ENCODE data around the gene TAF4. TPM values are rescaled to one million over a fixed set of nuclear protein-coding genes. Genes with fewer than 3 reads are reported as not detected.

TAF4 gene
- total and polyA plus RNA-seq, 2 donors (not counting 3 experiments of a cell fraction or from before 2014, with no cell fraction given) = 6.1 to 19.5 TPM

- Histone ChIP-seq H4K20me1 (replicated peaks; ENCODE audit: control insufficient read depth, extremely low read depth, insufficient read depth, low read length) (no peaks in the 10 kb centered on the region), H3K9ac (replicated peaks; ENCODE audit: extremely low read depth, insufficient read depth, low read length) (no peak overlapping the region), H3K4me1 (ENCODE audit: control insufficient read depth, extremely low read depth, insufficient read depth, low read length) (no peaks in the 10 kb centered on the region), H3K79me2 (ENCODE audit: control insufficient read depth, insufficient read depth, low read length) (no peaks in the 10 kb centered on the region), H3K36me3 (ENCODE audit: control insufficient read depth in 2 of 2, extremely low read depth in 1 of 2, insufficient read depth in 2 of 2, low read length in 2 of 2) (no peaks in the 10 kb centered on the region), H3K27ac (ENCODE audit: insufficient read depth, low read depth, low read length) (no peak overlapping the region), H3K9me1 (replicated peaks; ENCODE audit: control insufficient read depth, extremely low read depth, insufficient read depth, low read length) (no peaks in the 10 kb centered on the region), H3K27me3 (ENCODE audit: control insufficient read depth in 2 of 2, insufficient read depth in 2 of 2, low read length in 2 of 2) (no peaks in the 10 kb centered on the region), H3K4me2 (ENCODE audit: insufficient read depth, low read length) (no peak overlapping the region), H3K9me3 (replicated peaks; ENCODE audit: control insufficient read depth, insufficient read depth, low read length) (no peaks in the 10 kb centered on the region), H3K4me3 (replicated peaks in 1 of 3; ENCODE audit: insufficient read depth in 1 of 3, low read depth in 1 of 3, low read length in 3 of 3) (no peak overlapping the region), H2AFZ (ENCODE audit: low read depth, low read length) (no peak overlapping the region)
- FAIRE-seq = no peak
- intact Hi-C loops (cut with micrococcal nuclease) (no loop called here), dilution Hi-C loops (cut with MboI; ENCODE audit: extremely low pct_ligation_motif_present, low sequenced_read_pairs) (no loop called here)
- DNase-seq (ENCODE audit: low read depth, low spot score) = no peak
- no peak for TF ChIP-seq JUN (IDR thresholded peaks at IDR 0.05; ENCODE audit: borderline replicate concordance, insufficient read depth, insufficient read length, low read depth)
- no peak for TF ChIP-seq POLR2AphosphoS5 (IDR thresholded peaks at IDR 0.05; ENCODE audit: insufficient read depth, low read depth, low read length)
- no peak for TF ChIP-seq CTCF (IDR thresholded peaks at IDR 0.05; ENCODE audit: extremely low read depth in 1 of 2, insufficient read depth in 1 of 2, low read depth in 1 of 2, low read length in 2 of 2)
- no peak for TF ChIP-seq POLR2A (IDR thresholded peaks at IDR 0.05; ENCODE audit: low read depth, low read length)
- BruUV-seq (replicated peaks) = no TSS peak
- ChIA-PET POLR2A (no interaction called here), CTCF (no interaction called here)
These were observed 106.6 kb downstream of the TAF4 start for GRCh38 chr20:61958773-61959700.

Data from endothelial cell of umbilical vein (primary cell).